Body of pancreas (tissue), 4 donors: Measurements from ENCODE around the gene ZNF219.
A peak's percentile ranks its signal among the peaks of the same experiment; 100 is the strongest.

Experiments used
- CTCF ChIP-seq, 7 experiments: fragments of 450-650 bp in 4 of 7; fragments of 200-600 bp in 3 of 7; sonication (generic) in 3 of 7; IDR thresholded peaks; one replicate each; pipeline ENCODE4 v1.5.1; 2016 to 2019; ENCODE audit warnings: antibody characterized with exemption in 7 of 7
- POLR2A ChIP-seq, 3 donors: fragments of 450-650 bp; IDR thresholded peaks; one replicate each; pipeline ENCODE4 v1.6.1; 2016; ENCODE audit warnings: antibody characterized with exemption in 3 of 3, mild to moderate bottlenecking in 2 of 3

- peak; percentile 100 for TF ChIP-seq CTCF (IDR thresholded peaks at IDR 0.05)
- TF ChIP-seq POLR2A (IDR thresholded peaks at IDR 0.05): no peak
Measured at GRCh38 chr14:21092273-21093011, 6.0 kb downstream of the ZNF219 start.
